ENCODE measurements around the gene SETBP1.

GRCh38 chr18:45084206-45084605 is 403.5 kb downstream of the SETBP1 start:
- TF ChIP-seq REST (IDR thresholded peaks at IDR 0.05; ENCODE audit: insufficient read depth in 1 of 2, low read depth in 2 of 2, low read length in 1 of 2) (no peak), CTCF (IDR thresholded peaks at IDR 0.05) (no peak), POLR2AphosphoS5 (IDR thresholded peaks at IDR 0.05; ENCODE audit: low read depth, low read length) (no peak)
